Measurements from ENCODE around the gene RFX8.

Gene RFX8

DNA sequence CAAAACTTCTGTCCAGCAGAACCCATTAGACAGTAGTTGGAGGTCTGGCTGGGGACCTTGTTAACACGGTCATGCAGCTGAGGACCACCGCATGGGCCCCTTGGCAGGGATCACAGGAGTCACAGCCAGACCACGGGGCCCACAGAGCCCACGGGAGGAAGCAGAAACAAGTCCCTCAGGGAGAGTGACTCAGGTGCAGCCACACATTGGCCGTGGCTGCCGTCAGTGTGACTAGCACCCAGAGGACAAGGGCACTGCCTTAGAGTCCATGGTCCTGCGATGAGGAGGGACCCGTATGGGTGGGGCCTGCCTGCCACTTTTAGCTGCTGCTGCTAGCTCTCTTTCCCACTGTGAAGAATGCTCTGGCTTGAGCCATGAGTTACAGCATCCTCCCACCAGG, 5.9 kb upstream of the RFX8 start:
- no peak overlapping the region for H3K9ac ChIP-seq (ENCODE audit: low read length)
- H3K79me2 ChIP-seq (ENCODE audit: insufficient read depth, low read length) = no peaks in the 10 kb centered on the region
- H3K36me3 ChIP-seq (ENCODE audit: low read length) = no peaks in the 10 kb centered on the region
- H3K9me3 ChIP-seq (ENCODE audit: insufficient read depth, low read length) = no peaks in the 10 kb centered on the region
- H3K27me3 ChIP-seq (ENCODE audit: low read length) = no peaks in the 10 kb centered on the region
- H3K9me2 ChIP-seq (replicated peaks; ENCODE audit: insufficient read depth, low read length) = no peaks in the 10 kb centered on the region
- no peaks in the 10 kb centered on the region for H4K20me1 ChIP-seq (ENCODE audit: low read depth, low read length)
- H3K27ac ChIP-seq (ENCODE audit: low read depth, low read length) = no peak overlapping the region
- no peaks in the 10 kb centered on the region for H3F3A ChIP-seq (ENCODE audit: insufficient read depth)
- no peak overlapping the region for H2AFZ ChIP-seq (ENCODE audit: low read depth, low read length, severe bottlenecking)
- TF ChIP-seq, protein P1, sequence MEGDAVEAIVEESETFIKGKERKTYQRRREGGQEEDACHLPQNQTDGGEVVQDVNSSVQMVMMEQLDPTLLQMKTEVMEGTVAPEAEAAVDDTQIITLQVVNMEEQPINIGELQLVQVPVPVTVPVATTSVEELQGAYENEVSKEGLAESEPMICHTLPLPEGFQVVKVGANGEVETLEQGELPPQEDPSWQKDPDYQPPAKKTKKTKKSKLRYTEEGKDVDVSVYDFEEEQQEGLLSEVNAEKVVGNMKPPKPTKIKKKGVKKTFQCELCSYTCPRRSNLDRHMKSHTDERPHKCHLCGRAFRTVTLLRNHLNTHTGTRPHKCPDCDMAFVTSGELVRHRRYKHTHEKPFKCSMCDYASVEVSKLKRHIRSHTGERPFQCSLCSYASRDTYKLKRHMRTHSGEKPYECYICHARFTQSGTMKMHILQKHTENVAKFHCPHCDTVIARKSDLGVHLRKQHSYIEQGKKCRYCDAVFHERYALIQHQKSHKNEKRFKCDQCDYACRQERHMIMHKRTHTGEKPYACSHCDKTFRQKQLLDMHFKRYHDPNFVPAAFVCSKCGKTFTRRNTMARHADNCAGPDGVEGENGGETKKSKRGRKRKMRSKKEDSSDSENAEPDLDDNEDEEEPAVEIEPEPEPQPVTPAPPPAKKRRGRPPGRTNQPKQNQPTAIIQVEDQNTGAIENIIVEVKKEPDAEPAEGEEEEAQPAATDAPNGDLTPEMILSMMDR (IDR thresholded peaks at IDR 0.05; ENCODE audit: insufficient read depth, low read length, poor library complexity, severe bottlenecking) = no peak
- TF ChIP-seq EZH2phosphoT487 (conservative IDR thresholded peaks at IDR 0.05; ENCODE audit: low read length) = no peak
- no peak overlapping the region for H3K4me2 ChIP-seq (ENCODE audit: low read depth, low read length, poor library complexity, severe bottlenecking)
- no peak overlapping the region for H3K4me3 ChIP-seq (ENCODE audit: insufficient read depth, low read length, poor library complexity, severe bottlenecking)

DNA sequence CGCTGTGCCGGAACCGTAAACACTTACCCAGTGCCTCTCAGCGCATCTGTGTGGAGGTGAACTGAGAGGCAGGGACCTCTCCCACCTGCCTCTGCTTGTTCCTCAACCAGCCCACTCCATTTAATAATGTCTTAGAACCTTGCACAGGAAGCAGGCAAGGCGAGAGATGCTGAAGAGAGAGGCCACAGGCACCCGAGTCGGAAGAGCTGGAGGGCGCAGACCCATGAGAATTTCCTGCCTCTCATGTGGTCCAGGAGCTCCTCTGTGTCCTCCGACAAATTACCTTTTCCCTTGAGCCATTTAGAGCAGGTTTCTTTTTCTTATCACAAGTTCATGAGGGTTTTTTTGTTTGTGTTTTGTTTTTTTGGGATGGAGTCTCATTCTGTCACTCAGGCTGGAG, 4.9 kb upstream of the RFX8 start:
- H3K9me3 ChIP-seq (ENCODE audit: insufficient read depth, low read length) = no peaks in the 10 kb centered on the region
- no peaks in the 10 kb centered on the region for H3F3A ChIP-seq (ENCODE audit: insufficient read depth)
- H3K9me2 ChIP-seq (replicated peaks; ENCODE audit: insufficient read depth, low read length) = no peaks in the 10 kb centered on the region
- no peak overlapping the region for H3K9ac ChIP-seq (ENCODE audit: low read length)
- no peak overlapping the region for H2AFZ ChIP-seq (ENCODE audit: low read depth, low read length, severe bottlenecking)
- no peak overlapping the region for H3K27ac ChIP-seq (ENCODE audit: low read depth, low read length)
- no peaks in the 10 kb centered on the region for H3K27me3 ChIP-seq (ENCODE audit: low read length)
- no peaks in the 10 kb centered on the region for H4K20me1 ChIP-seq (ENCODE audit: low read depth, low read length)
- H3K4me3 ChIP-seq (ENCODE audit: insufficient read depth, low read length, poor library complexity, severe bottlenecking) = no peak overlapping the region
- no peak for TF ChIP-seq EZH2phosphoT487 (conservative IDR thresholded peaks at IDR 0.05; ENCODE audit: low read length)
- TF ChIP-seq, protein P1 (IDR thresholded peaks at IDR 0.05; ENCODE audit: insufficient read depth, low read length, poor library complexity, severe bottlenecking) = no peak
- H3K36me3 ChIP-seq (ENCODE audit: low read length) = no peaks in the 10 kb centered on the region
- no peak overlapping the region for H3K4me2 ChIP-seq (ENCODE audit: low read depth, low read length, poor library complexity, severe bottlenecking)
- H3K79me2 ChIP-seq (ENCODE audit: insufficient read depth, low read length) = no peaks in the 10 kb centered on the region

DNA sequence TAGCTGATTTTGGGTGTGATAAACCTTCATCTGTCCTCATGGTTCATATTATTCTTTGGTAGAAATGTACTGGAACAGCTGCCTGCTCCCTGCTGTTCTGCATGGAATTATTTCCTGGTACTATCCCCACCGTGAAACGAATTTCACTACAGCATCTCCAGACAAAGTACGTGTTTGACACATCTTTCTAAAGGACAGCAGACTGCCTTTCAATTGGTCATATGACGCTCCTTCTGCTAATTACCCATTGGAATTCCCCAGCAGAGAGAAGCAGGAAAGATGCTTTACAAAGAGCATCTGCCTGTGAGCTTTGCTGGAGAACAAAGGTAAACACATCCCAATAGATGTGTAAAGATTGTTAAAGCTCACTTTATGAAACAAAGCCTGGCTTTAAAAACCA, 4.4 kb upstream of the RFX8 start:
- no peak overlapping the region for H3K4me2 ChIP-seq (ENCODE audit: low read depth, low read length, poor library complexity, severe bottlenecking)
- H3K9me3 ChIP-seq (ENCODE audit: insufficient read depth, low read length) = no peaks in the 10 kb centered on the region
- H3K36me3 ChIP-seq (ENCODE audit: low read length) = no peaks in the 10 kb centered on the region
- H3K27me3 ChIP-seq (ENCODE audit: low read length) = no peaks in the 10 kb centered on the region
- no peak overlapping the region for H3K9ac ChIP-seq (ENCODE audit: low read length)
- H4K20me1 ChIP-seq (ENCODE audit: low read depth, low read length) = no peaks in the 10 kb centered on the region
- no peaks in the 10 kb centered on the region for H3F3A ChIP-seq (ENCODE audit: insufficient read depth)
- no peak overlapping the region for H2AFZ ChIP-seq (ENCODE audit: low read depth, low read length, severe bottlenecking)
- H3K9me2 ChIP-seq (replicated peaks; ENCODE audit: insufficient read depth, low read length) = no peaks in the 10 kb centered on the region
- H3K79me2 ChIP-seq (ENCODE audit: insufficient read depth, low read length) = no peaks in the 10 kb centered on the region
- H3K4me3 ChIP-seq (ENCODE audit: insufficient read depth, low read length, poor library complexity, severe bottlenecking) = no peak overlapping the region
- no peak overlapping the region for H3K27ac ChIP-seq (ENCODE audit: low read depth, low read length)
- no peak for TF ChIP-seq EZH2phosphoT487 (conservative IDR thresholded peaks at IDR 0.05; ENCODE audit: low read length)
- TF ChIP-seq, protein P1 (IDR thresholded peaks at IDR 0.05; ENCODE audit: insufficient read depth, low read length, poor library complexity, severe bottlenecking) = no peak

Measured in SU-DHL-6 (cell line).